Keratinocyte (primary cell): Measurements from ENCODE around the gene JAKMIP1.

ENCODE experiments used
- CTCF ChIP-seq, 3 experiments: IDR thresholded peaks in 1 of 3; conservative IDR thresholded peaks in 1 of 3; optimal IDR thresholded peaks in 1 of 3; 2 replicates in 2 of 3; 3 replicates in 1 of 3; pipeline versions ENCODE3 to v1.5.1; 2011; ENCODE audit warnings: low read length in 3 of 3, mild to moderate bottlenecking in 3 of 3, moderate library complexity in 2 of 3, control low read depth in 1 of 3, inconsistent platforms in 1 of 3; ENCODE audit not compliant: insufficient read depth in 2 of 3; ENCODE audit errors: extremely low read depth in 1 of 3
- EZH2 ChIP-seq: IDR thresholded peaks from one replicate; pipeline ENCODE4 v1.6.1; 2012; ENCODE audit warnings: inconsistent platforms, mild to moderate bottlenecking, low read length, moderate library complexity

GRCh38 chr4:6188687-6189305 is 11.6 kb downstream of the JAKMIP1 start:
- TF ChIP-seq EZH2 (no peak), CTCF (optimal IDR thresholded peaks at IDR 0.05 in 1 of 3, IDR thresholded peaks at IDR 0.05 in 1 of 3, conservative IDR thresholded peaks at IDR 0.05 in 1 of 3; ENCODE audit: extremely low read depth in 1 of 3, insufficient read depth in 2 of 3, low read length in 3 of 3) (no peak)
